HEK293 (cell line): Measurements from ENCODE around the gene FGR.
"Not testable (repeated sequence)": the region's sequence is repeated elsewhere in the genome, so short reads cannot be mapped to it uniquely, and the experiment has no call there.

Source experiments
- CTCF ChIA-PET: fragments of 350-600 bp; formaldehyde crosslinking; extraction: SDS; loops from one replicate; lab custom pipeline; 2021; ENCODE audit warnings: antibody characterized with exemption; lab: Yijun Ruan, JAX
- POLR2A ChIA-PET: fragments of 300-600 bp; formaldehyde crosslinking; extraction: SDS; loops from one replicate; lab custom pipeline; 2020; ENCODE audit warnings: antibody characterized with exemption, inconsistent platforms; lab: Yijun Ruan, JAX
- H3K27ac ChIP-seq: fragments of 200-500 bp; sonication (Bioruptor generic); 2 replicates; pipeline ENCODE4 v1.5.1; 2014; ENCODE audit warnings: low read depth, low read length, control low read depth, inconsistent platforms; ENCODE audit errors: extremely low read depth
- H3K36me3 ChIP-seq, 2 experiments: fragments of 200-500 bp in 1 of 2; sonication (Bioruptor generic) in 1 of 2; 1 replicate in 1 of 2; 2 replicates in 1 of 2; pipeline ENCODE4 v1.5.1; 2014 to 2017; ENCODE audit warnings: inconsistent platforms in 2 of 2, low read length in 2 of 2; ENCODE audit not compliant: control insufficient read depth in 2 of 2, insufficient read depth in 1 of 2
- H3K4me1 ChIP-seq: fragments of 200-500 bp; sonication (Bioruptor generic); 2 replicates; pipeline ENCODE4 v1.5.1; 2014; ENCODE audit warnings: mild to moderate bottlenecking, low read length, inconsistent platforms; ENCODE audit not compliant: control insufficient read depth, insufficient read depth
- H3K4me3 ChIP-seq: 2 replicates; pipeline ENCODE4 v1.5.1; 2011; ENCODE audit warnings: low read depth, mild to moderate bottlenecking, control low read depth, low read length, moderate library complexity
- H3K9me3 ChIP-seq: fragments of 200-500 bp; sonication (Bioruptor generic); 2 replicates; pipeline ENCODE4 v1.5.1; 2014; ENCODE audit warnings: low read depth, low read length, inconsistent platforms; ENCODE audit not compliant: control insufficient read depth, insufficient read depth
- EGR2 ChIP-seq: fragments of 450-650 bp; formaldehyde crosslinking; IDR thresholded peaks from 2 replicates; pipeline ENCODE4 v1.5.1; 2016; ENCODE audit warnings: low read depth, missing biosample characterization, missing genetic modification characterization
- ZFHX2 ChIP-seq: fragments of 450-650 bp; formaldehyde crosslinking; conservative IDR thresholded peaks from 2 replicates; pipeline ENCODE4 v1.5.1; 2016; ENCODE audit warnings: missing biosample characterization, missing genetic modification characterization
- ZFP37 ChIP-seq: fragments of 450-650 bp; formaldehyde crosslinking; IDR thresholded peaks from 2 replicates; pipeline ENCODE4 v1.5.1; 2016; ENCODE audit warnings: missing biosample characterization, missing genetic modification characterization
- ZIC2 ChIP-seq: fragments of 450-650 bp; formaldehyde crosslinking; IDR thresholded peaks from 2 replicates; pipeline ENCODE4 v1.5.1; 2016; ENCODE audit warnings: missing biosample characterization, missing genetic modification characterization
- ZNF155 ChIP-seq: fragments of 450-650 bp; formaldehyde crosslinking; IDR thresholded peaks from 2 replicates; pipeline ENCODE4 v1.5.1; 2016; ENCODE audit warnings: missing biosample characterization, missing genetic modification characterization
- ZNF16 ChIP-seq: fragments of 450-650 bp; formaldehyde crosslinking; IDR thresholded peaks from 2 replicates; pipeline ENCODE4 v1.5.1; 2016; ENCODE audit warnings: low read depth, missing biosample characterization, missing genetic modification characterization
- ZNF274 ChIP-seq, 2 experiments: fragments of 200-500 bp in 1 of 2; fragments of 450-650 bp in 1 of 2; sonication (Bioruptor generic) in 1 of 2; formaldehyde crosslinking in 1 of 2; IDR thresholded peaks; 2 replicates each; pipeline versions ENCODE4 v1.5.1 to v1.6.1; 2014 to 2016; ENCODE audit warnings: borderline replicate concordance in 1 of 2, inconsistent platforms in 1 of 2, low read length in 1 of 2, missing biosample characterization in 1 of 2, missing genetic modification characterization in 1 of 2
- ZNF501 ChIP-seq: fragments of 450-650 bp; formaldehyde crosslinking; IDR thresholded peaks from 2 replicates; pipeline ENCODE4 v1.5.1; 2016; ENCODE audit warnings: missing biosample characterization, missing genetic modification characterization
- ZNF510 ChIP-seq: fragments of 450-650 bp; formaldehyde crosslinking; IDR thresholded peaks from 2 replicates; pipeline ENCODE4 v1.5.1; 2018; ENCODE audit warnings: mild to moderate bottlenecking, missing genetic modification characterization, missing biosample characterization; ENCODE audit not compliant: insufficient replicate concordance
- ZNF548 ChIP-seq: fragments of 450-650 bp; formaldehyde crosslinking; IDR thresholded peaks from 2 replicates; pipeline ENCODE4 v1.5.1; 2016; ENCODE audit warnings: missing biosample characterization, missing genetic modification characterization
- ZNF843 ChIP-seq: fragments of 450-650 bp; formaldehyde crosslinking; IDR thresholded peaks from 2 replicates; pipeline ENCODE4 v1.5.1; 2016; ENCODE audit warnings: missing biosample characterization, missing genetic modification characterization
- TF ChIP-seq, protein P1 (sequence below): fragments of 450-650 bp; IDR thresholded peaks from 2 replicates; pipeline ENCODE4 v1.5.1; 2018; ENCODE audit warnings: missing biosample characterization, mild to moderate bottlenecking, missing genetic modification characterization
- TF ChIP-seq, protein P2 (sequence below): fragments of 450-650 bp; formaldehyde crosslinking; IDR thresholded peaks from 2 replicates; pipeline ENCODE4 v1.5.1; 2016; ENCODE audit warnings: missing biosample characterization, missing genetic modification characterization
- TF ChIP-seq, protein P3 (sequence below): fragments of 450-650 bp; formaldehyde crosslinking; IDR thresholded peaks from 2 replicates; pipeline ENCODE4 v1.5.1; 2017; ENCODE audit warnings: missing biosample characterization, mild to moderate bottlenecking, missing genetic modification characterization, moderate library complexity
- TF ChIP-seq, protein P4 (sequence below): fragments of 450-650 bp; formaldehyde crosslinking; IDR thresholded peaks from 2 replicates; pipeline ENCODE4 v1.5.1; 2016; ENCODE audit warnings: missing biosample characterization, missing genetic modification characterization

The FGR gene

DNA sequence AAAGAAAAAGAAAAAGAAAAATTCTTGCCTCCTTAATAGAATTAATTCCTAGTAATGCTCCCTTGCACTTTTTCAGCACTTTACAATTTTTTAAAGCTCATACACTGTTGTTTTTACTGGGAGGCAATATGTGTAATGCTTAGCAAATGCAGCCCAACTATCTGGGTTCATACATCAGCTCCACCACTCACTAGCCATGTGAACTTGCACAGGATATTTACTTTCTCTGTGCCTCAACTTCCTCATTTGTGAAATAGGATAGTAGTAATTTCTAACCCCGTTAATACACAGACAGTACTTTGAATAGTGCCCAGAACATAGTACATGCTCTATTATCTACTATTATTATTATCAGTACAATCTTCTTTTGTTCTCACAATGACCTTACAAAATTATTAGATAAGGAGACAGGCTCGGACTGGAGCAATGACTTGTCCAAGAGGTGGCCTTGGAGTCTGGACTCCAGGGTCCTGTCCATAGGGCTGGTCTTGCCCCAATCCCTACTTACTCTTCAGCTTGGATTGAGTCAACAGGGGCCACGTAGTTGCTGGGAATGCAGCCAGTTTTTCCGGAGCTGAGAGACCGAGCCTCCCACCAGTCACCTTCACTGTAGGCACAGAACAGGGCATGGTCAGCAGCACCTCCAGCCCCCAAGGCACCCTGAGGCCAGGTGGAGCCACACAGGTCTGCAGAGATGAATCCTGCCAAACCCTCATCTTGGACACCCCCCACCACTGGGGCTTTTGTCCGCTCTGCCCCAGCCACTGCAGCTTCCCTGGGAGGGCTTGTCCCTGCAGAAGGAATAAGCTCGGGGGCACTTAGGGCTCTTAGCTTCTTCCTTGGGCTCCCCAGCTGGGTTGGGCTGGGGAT, 13.7 kb downstream of the FGR start:
- no peaks in the 10 kb centered on the region for H3K36me3 ChIP-seq
- no peaks in the 10 kb centered on the region for H3K4me1 ChIP-seq

DNA sequence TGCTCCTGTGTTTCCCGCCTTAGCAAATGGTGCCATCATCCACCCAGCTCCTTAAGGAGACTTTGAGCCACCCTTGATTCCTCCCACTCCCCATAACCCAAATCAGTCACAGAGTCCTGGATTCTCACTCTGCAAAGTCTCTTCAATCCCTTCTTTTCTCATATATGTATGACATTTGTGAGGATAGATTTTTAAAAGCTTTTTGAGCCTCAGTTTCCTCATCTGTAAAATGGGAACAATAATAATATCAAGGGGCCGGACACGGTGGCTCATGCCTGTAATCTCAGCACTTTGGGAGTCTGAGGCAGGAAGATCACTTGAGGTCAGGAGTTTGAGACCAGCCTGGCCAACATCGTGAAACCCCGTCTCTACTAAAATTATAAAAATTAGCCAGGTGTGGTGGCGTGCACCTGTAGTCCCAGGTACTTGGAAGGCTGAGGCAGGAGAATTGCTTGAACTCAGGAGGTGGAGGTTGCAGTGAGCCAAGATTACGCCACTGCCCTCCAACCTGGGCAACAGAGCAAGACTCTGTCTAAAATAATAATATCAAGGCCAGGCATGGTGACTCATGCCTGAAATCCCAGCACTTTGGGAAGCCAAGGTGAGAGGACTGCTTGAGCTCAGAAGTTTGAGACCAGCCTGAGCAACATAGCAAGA, 15.1 kb downstream of the FGR start:
- not testable (repeated sequence) for H3K4me1 ChIP-seq, H3K27ac ChIP-seq, H3K36me3 ChIP-seq, H3K4me3 ChIP-seq, H3K9me3 ChIP-seq
- ChIA-PET CTCF (interaction anchor here (1.2 to 3.2 kb wide), 4 partner anchors 9 to 49 kb away, joined by 3 to 16 read pairs (median 5); no protein-coding TSS in a partner anchor), POLR2A (interaction anchor here (1.2 kb wide), 1 partner anchor 15 kb away, joined by 4 read pairs; no protein-coding TSS in a partner anchor)

More for the DNA sequence above, 13.7 kb downstream of the FGR start:
- CTCF ChIA-PET, result interaction anchor here (0.6 to 3.2 kb wide), 6 partner anchors 13 to 234 kb away, joined by 3 to 16 read pairs (median 4); no protein-coding TSS in a partner anchor
- POLR2A ChIA-PET, result interaction anchor here (0.7 to 1.0 kb wide), 3 partner anchors 131 to 744 kb away, joined by 3 to 11 read pairs (median 3); partner anchors contain the start of gene STX12
- H3K4me3 ChIP-seq, result no peak overlapping the region
- TF ChIP-seq ZNF16 (tag by site-specific recombination) (no peak), ZNF501 (tag by site-specific recombination) (no peak), ZNF155 (tag by site-specific recombination) (no peak), ZNF274 (IDR thresholded peaks at IDR 0.05; ENCODE audit: low read length) (no peak), ZNF274 (tag by site-specific recombination; IDR thresholded peaks at IDR 0.05; ENCODE audit: borderline replicate concordance) (no peak), ZNF843 (tag by site-specific recombination) (no peak), ZNF548 (no peak), ZIC2 (tag by site-specific recombination) (no peak), ZNF510 (tag by site-specific recombination) (no peak)
- TF ChIP-seq, protein P1, sequence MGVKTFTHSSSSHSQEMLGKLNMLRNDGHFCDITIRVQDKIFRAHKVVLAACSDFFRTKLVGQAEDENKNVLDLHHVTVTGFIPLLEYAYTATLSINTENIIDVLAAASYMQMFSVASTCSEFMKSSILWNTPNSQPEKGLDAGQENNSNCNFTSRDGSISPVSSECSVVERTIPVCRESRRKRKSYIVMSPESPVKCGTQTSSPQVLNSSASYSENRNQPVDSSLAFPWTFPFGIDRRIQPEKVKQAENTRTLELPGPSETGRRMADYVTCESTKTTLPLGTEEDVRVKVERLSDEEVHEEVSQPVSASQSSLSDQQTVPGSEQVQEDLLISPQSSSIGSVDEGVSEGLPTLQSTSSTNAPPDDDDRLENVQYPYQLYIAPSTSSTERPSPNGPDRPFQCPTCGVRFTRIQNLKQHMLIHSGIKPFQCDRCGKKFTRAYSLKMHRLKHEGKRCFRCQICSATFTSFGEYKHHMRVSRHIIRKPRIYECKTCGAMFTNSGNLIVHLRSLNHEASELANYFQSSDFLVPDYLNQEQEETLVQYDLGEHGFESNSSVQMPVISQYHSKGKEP (tag by site-specific recombination), result no peak
- TF ChIP-seq, protein P2, sequence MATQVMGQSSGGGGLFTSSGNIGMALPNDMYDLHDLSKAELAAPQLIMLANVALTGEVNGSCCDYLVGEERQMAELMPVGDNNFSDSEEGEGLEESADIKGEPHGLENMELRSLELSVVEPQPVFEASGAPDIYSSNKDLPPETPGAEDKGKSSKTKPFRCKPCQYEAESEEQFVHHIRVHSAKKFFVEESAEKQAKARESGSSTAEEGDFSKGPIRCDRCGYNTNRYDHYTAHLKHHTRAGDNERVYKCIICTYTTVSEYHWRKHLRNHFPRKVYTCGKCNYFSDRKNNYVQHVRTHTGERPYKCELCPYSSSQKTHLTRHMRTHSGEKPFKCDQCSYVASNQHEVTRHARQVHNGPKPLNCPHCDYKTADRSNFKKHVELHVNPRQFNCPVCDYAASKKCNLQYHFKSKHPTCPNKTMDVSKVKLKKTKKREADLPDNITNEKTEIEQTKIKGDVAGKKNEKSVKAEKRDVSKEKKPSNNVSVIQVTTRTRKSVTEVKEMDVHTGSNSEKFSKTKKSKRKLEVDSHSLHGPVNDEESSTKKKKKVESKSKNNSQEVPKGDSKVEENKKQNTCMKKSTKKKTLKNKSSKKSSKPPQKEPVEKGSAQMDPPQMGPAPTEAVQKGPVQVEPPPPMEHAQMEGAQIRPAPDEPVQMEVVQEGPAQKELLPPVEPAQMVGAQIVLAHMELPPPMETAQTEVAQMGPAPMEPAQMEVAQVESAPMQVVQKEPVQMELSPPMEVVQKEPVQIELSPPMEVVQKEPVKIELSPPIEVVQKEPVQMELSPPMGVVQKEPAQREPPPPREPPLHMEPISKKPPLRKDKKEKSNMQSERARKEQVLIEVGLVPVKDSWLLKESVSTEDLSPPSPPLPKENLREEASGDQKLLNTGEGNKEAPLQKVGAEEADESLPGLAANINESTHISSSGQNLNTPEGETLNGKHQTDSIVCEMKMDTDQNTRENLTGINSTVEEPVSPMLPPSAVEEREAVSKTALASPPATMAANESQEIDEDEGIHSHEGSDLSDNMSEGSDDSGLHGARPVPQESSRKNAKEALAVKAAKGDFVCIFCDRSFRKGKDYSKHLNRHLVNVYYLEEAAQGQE (tag by site-specific recombination), result no peak
- H3K9me3 ChIP-seq, result no peaks in the 10 kb centered on the region
- no peak overlapping the region for H3K27ac ChIP-seq

DNA sequence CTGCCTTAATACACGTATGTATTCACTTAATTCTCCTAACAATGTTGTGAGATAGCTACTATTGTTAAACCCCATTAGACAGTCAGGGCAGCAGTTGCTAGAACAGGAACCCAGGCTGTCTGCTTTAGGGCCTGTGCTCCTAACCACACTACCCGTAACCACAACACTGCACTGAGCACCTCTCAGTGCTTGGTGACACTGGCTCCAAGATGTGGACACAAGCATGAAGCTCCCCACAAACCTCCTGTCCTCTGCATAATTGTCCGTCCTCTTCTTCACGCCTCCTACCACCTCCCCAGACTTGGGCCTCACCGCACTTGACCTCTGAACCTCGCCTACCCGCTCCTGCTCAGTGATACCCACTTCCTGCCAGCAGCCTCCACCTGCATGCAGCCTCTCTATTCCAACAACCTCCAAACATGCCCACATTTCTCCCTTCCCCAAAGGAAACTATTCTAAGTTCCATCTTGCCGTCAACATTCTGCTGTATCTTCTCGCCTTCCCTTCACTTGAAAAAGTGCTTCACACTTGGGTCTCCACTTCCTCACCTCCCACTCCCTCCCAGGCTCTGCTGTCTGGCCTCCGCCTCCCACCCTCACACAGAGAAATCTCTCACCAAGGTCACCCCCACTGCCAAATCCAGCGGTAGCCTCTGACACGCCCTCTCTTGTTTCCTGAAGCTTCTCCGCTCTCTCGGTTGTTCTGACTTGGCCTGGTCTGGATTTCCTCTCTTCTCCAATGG, 16.5 kb downstream of the FGR start:
- no peaks in the 10 kb centered on the region for H3K36me3 ChIP-seq
- CTCF ChIA-PET, result interaction anchor here (0.5 to 15.0 kb wide), 4 partner anchors 10 to 161 kb away, joined by 3 to 317 read pairs (median 4); partner anchors contain the start of gene IFI6

More for the DNA sequence above, 16.5 kb downstream of the FGR start:
- Histone ChIP-seq H3K4me3 (no peak overlapping the region), H3K27ac (no peak overlapping the region), H3K9me3 (no peaks in the 10 kb centered on the region), H3K4me1 (no peaks in the 10 kb centered on the region)
- POLR2A ChIA-PET, result interaction anchor here (1.2 kb wide), 1 partner anchor 13 kb away, joined by 4 read pairs; no protein-coding TSS in a partner anchor
- TF ChIP-seq ZFHX2 (tag by site-specific recombination) (peak; percentile 85), ZFP37 (no peak), EGR2 (peak; percentile 95)
- TF ChIP-seq, protein P3, sequence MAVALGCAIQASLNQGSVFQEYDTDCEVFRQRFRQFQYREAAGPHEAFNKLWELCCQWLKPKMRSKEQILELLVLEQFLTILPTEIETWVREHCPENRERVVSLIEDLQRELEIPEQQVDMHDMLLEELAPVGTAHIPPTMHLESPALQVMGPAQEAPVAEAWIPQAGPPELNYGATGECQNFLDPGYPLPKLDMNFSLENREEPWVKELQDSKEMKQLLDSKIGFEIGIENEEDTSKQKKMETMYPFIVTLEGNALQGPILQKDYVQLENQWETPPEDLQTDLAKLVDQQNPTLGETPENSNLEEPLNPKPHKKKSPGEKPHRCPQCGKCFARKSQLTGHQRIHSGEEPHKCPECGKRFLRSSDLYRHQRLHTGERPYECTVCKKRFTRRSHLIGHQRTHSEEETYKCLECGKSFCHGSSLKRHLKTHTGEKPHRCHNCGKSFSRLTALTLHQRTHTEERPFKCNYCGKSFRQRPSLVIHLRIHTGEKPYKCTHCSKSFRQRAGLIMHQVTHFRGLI, result no peak
- TF ChIP-seq, protein P4, sequence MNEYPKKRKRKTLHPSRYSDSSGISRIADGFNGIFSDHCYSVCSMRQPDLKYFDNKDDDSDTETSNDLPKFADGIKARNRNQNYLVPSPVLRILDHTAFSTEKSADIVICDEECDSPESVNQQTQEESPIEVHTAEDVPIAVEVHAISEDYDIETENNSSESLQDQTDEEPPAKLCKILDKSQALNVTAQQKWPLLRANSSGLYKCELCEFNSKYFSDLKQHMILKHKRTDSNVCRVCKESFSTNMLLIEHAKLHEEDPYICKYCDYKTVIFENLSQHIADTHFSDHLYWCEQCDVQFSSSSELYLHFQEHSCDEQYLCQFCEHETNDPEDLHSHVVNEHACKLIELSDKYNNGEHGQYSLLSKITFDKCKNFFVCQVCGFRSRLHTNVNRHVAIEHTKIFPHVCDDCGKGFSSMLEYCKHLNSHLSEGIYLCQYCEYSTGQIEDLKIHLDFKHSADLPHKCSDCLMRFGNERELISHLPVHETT (tag by site-specific recombination), result no peak
